NT2/D1 (cell line): Measurements from ENCODE around the gene CYTL1.

ENCODE experiments used
- DNase-seq: peaks from one replicate; pipeline ENCODE4 v3.0.0-alpha.2; 2011; ENCODE audit warnings: low read depth, low spot score
- H3K27me3 ChIP-seq: 2 replicates; pipeline ENCODE4 v1.6.0; 2011; ENCODE audit warnings: mild to moderate bottlenecking; ENCODE audit not compliant: insufficient read length, insufficient read depth
- H3K36me3 ChIP-seq: 2 replicates; pipeline ENCODE4 v1.6.1; 2011; ENCODE audit warnings: mild to moderate bottlenecking, low read length, mixed read lengths; ENCODE audit not compliant: insufficient read depth, insufficient read length
- H3K4me1 ChIP-seq: 2 replicates; pipeline ENCODE4 v1.5.1; 2011; ENCODE audit not compliant: insufficient read depth, insufficient read length
- H3K4me3 ChIP-seq: 2 replicates; pipeline ENCODE4 v1.5.1; 2011; ENCODE audit warnings: low read depth; ENCODE audit not compliant: insufficient read length
- H3K9ac ChIP-seq: 2 replicates; pipeline ENCODE4 v1.6.0; 2011; ENCODE audit warnings: low read depth; ENCODE audit not compliant: insufficient read length
- H3K9me3 ChIP-seq: 2 replicates; pipeline ENCODE4 v1.5.1; 2011; ENCODE audit warnings: mild to moderate bottlenecking, low read length; ENCODE audit not compliant: insufficient read depth
- SUZ12 ChIP-seq: IDR thresholded peaks from 2 replicates; pipeline ENCODE4 v1.6.1; 2011; ENCODE audit not compliant: insufficient read length, insufficient read depth; ENCODE audit errors: extremely low read depth
- YY1 ChIP-seq: IDR thresholded peaks from 2 replicates; pipeline ENCODE4 v1.6.1; 2011; ENCODE audit not compliant: insufficient read length, insufficient read depth
- ZNF274 ChIP-seq: IDR thresholded peaks from 2 replicates; pipeline ENCODE4 v1.6.1; 2011; ENCODE audit warnings: mild to moderate bottlenecking, low read depth, low read length

The CYTL1 gene

GRCh38 chr4:4989083-4989622 lies 30.1 kb downstream of the CYTL1 start:
- H3K36me3 ChIP-seq: no peaks in the 10 kb centered on the region
- no peak overlapping the region for H3K4me3 ChIP-seq
- H3K9me3 ChIP-seq: no peaks in the 10 kb centered on the region
- H3K4me1 ChIP-seq: peaks cover 14% of the 10 kb centered on the region
- DNase-seq: no peak
- no peak overlapping the region for H3K9ac ChIP-seq
- H3K27me3 ChIP-seq: no peaks in the 10 kb centered on the region
- TF ChIP-seq SUZ12 (no peak), YY1 (no peak), ZNF274 (no peak)

- no peak for DNase-seq
- Histone ChIP-seq H3K4me3 (no peak overlapping the region), H3K9ac (no peak overlapping the region), H3K4me1 (peaks cover 14% of the 10 kb centered on the region), H3K27me3 (no peaks in the 10 kb centered on the region), H3K9me3 (no peaks in the 10 kb centered on the region), H3K36me3 (no peaks in the 10 kb centered on the region)
- TF ChIP-seq ZNF274: no peak
- no peak for TF ChIP-seq SUZ12
- TF ChIP-seq YY1: no peak
Observed at GRCh38 chr4:4987656-4988055, 31.6 kb downstream of the CYTL1 start.

- Histone ChIP-seq H3K4me3 (no peak overlapping the region), H3K4me1 (peaks cover 17% of the 10 kb centered on the region), H3K36me3 (no peaks in the 10 kb centered on the region), H3K27me3 (no peaks in the 10 kb centered on the region), H3K9me3 (no peaks in the 10 kb centered on the region), H3K9ac (no peak overlapping the region)
- no peak for DNase-seq
- TF ChIP-seq ZNF274 (no peak), SUZ12 (no peak), YY1 (no peak)
Observed at GRCh38 chr4:4986841-4987240, 32.4 kb downstream of the CYTL1 start.

GRCh38 chr4:4985844-4986243 lies 33.4 kb downstream of the CYTL1 start:
- no peak for TF ChIP-seq ZNF274
- no peak for TF ChIP-seq SUZ12
- TF ChIP-seq YY1: no peak
- Histone ChIP-seq H3K27me3 (no peaks in the 10 kb centered on the region), H3K9ac (no peak overlapping the region), H3K4me3 (no peak overlapping the region), H3K4me1 (peaks cover 8% of the 10 kb centered on the region), H3K36me3 (no peaks in the 10 kb centered on the region), H3K9me3 (no peaks in the 10 kb centered on the region)
- DNase-seq: no peak

- H3K9ac ChIP-seq: no peak overlapping the region
- TF ChIP-seq SUZ12: no peak
- peaks cover 3% of the 10 kb centered on the region for H3K4me1 ChIP-seq
- no peak for DNase-seq
- H3K4me3 ChIP-seq: no peak overlapping the region
- no peaks in the 10 kb centered on the region for H3K27me3 ChIP-seq
- no peaks in the 10 kb centered on the region for H3K9me3 ChIP-seq
- no peaks in the 10 kb centered on the region for H3K36me3 ChIP-seq
Observed at GRCh38 chr4:4985036-4985435, 34.2 kb downstream of the CYTL1 start.

- TF ChIP-seq ZNF274 (no peak), SUZ12 (no peak), YY1 (no peak)
- H3K9me3 ChIP-seq: no peaks in the 10 kb centered on the region
- H3K36me3 ChIP-seq: no peaks in the 10 kb centered on the region
- H3K27me3 ChIP-seq: no peaks in the 10 kb centered on the region
- DNase-seq: no peak
- no peak overlapping the region for H3K9ac ChIP-seq
- H3K4me3 ChIP-seq: no peak overlapping the region
- H3K4me1 ChIP-seq: peaks cover 3% of the 10 kb centered on the region
Observed at GRCh38 chr4:4984186-4984585, 35.1 kb downstream of the CYTL1 start.

DNA sequence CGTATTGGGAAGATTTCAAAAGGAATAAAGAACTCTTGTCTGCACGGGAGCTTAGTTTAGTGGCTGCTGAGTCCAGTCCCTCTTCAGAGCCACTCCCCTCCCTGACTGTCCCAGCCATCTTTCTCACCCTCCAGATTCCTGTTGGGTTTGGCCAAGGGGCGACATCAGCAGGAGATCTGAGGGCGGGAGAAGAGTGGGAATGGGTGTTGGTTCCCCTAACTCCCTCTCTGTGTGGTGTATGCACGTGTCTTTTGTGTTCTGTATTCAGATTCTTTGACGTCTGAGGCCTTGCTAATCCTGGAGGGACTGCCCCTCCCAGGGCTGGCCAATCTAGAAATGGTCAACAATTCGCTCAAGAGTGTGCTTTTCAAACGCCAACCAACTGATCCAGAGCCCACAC lies 37.4 kb downstream of the CYTL1 start:
- no peak for DNase-seq
- no peak overlapping the region for H3K9ac ChIP-seq
- no peaks in the 10 kb centered on the region for H3K36me3 ChIP-seq
- peaks cover 3% of the 10 kb centered on the region for H3K4me1 ChIP-seq
- TF ChIP-seq ZNF274: no peak
- no peak for TF ChIP-seq SUZ12
- no peak for TF ChIP-seq YY1
- H3K27me3 ChIP-seq: no peaks in the 10 kb centered on the region
- H3K4me3 ChIP-seq: no peak overlapping the region
- peaks cover 10% of the 10 kb centered on the region for H3K9me3 ChIP-seq

DNA sequence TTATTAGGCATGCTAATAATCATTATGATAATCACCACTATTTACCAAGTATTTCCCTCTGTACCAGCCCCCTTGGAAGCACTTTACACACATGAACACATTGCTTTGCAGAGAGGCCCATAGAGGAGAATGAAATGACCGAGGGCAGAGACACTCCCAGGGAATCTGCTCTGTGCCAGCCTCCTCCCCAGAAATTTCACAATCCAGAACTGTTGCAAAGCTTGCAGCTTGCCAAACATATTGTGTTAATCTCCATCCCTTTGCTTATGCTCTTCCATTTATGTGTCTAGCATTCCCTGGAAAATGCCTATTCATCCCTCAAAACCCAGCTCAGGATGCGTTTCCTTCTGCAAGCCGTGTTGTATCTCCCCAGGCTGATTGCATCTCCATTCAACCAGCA lies 37.8 kb downstream of the CYTL1 start:
- peaks cover 14% of the 10 kb centered on the region for H3K9me3 ChIP-seq
- no peaks in the 10 kb centered on the region for H3K36me3 ChIP-seq
- DNase-seq: no peak
- H3K27me3 ChIP-seq: no peaks in the 10 kb centered on the region
- TF ChIP-seq SUZ12 (no peak), YY1 (no peak)
- H3K4me3 ChIP-seq: no peak overlapping the region
- H3K4me1 ChIP-seq: peaks cover 3% of the 10 kb centered on the region
- H3K9ac ChIP-seq: no peak overlapping the region
